ENCODE results near the gene TBCEL.

Gene TBCEL

GRCh38 chr11:121129362-121130340 is 105.7 kb downstream of the TBCEL start:
- Histone ChIP-seq H3K4me1 (ENCODE audit: control insufficient read depth in 5 of 5, insufficient read depth in 5 of 5, low read length in 5 of 5) (no peaks in the 10 kb centered on the region), H3K27me3 (ENCODE audit: control insufficient read depth in 5 of 5, insufficient read depth in 4 of 5, low read length in 5 of 5) (no peaks in the 10 kb centered on the region), H3K36me3 (ENCODE audit: control insufficient read depth in 5 of 5, insufficient read depth in 5 of 5, low read length in 5 of 5) (peaks cover 0 to 4% (median 0%) of the 10 kb centered on the region in 5 donors), H3K4me3 (ENCODE audit: low read depth in 1 of 5, low read length in 5 of 5) (no peak overlapping the region), H3K9me3 (ENCODE audit: control insufficient read depth in 5 of 5, low read length in 5 of 5) (no peaks in the 10 kb centered on the region), H3K9ac (ENCODE audit: low read length in 5 of 5) (no peak overlapping the region), H3K27ac (ENCODE audit: low read depth, low read length) (no peak overlapping the region)

- Histone ChIP-seq H3K9me3 (ENCODE audit: control insufficient read depth in 5 of 5, low read length in 5 of 5) (no peaks in the 10 kb centered on the region), H3K4me3 (ENCODE audit: low read depth in 1 of 5, low read length in 5 of 5) (no peak overlapping the region), H3K36me3 (ENCODE audit: control insufficient read depth in 5 of 5, insufficient read depth in 5 of 5, low read length in 5 of 5) (peaks cover 0 to 4% (median 0%) of the 10 kb centered on the region in 5 donors), H3K9ac (ENCODE audit: low read length in 5 of 5) (no peak overlapping the region), H3K27me3 (ENCODE audit: control insufficient read depth in 5 of 5, insufficient read depth in 4 of 5, low read length in 5 of 5) (no peaks in the 10 kb centered on the region), H3K4me1 (ENCODE audit: control insufficient read depth in 5 of 5, insufficient read depth in 5 of 5, low read length in 5 of 5) (no peaks in the 10 kb centered on the region), H3K27ac (ENCODE audit: low read depth, low read length) (no peak overlapping the region)
Observed at GRCh38 chr11:121131656-121132055, 107.8 kb downstream of the TBCEL start.

DNA sequence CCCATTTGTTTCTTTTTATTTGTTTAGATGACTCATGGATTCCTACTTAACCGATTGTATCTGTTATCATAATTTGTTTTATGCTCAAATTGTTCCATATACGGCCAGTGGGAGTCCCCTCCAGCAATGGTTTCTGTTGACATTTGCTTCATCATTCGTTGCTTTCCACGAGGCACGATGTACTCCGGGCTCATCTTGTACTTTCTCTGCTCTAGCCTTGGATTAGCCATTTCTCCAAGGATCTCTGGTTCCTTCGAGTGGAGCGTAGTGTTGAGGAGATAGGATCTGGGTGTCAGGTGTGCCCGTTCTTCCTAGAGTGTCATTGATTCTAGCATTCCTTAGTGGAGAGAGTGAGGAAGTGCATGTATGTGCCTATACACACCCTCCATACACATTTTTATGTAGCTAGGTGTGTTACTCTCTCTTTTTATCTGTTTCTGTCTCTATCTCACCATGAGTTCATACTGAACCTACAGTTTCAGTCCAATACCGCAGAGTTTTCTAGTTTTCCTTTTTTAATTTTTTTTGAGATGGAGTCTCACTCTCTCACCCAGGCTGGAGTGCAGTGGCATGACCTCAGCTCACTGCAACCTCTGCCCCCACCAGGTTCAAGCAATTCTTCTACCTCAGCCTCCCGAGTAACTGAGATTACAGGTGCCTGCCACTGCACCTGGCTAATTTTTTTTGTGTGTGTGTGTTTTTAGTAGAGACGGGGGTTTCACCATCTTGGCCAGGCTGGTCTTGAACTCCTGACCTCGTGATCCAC is 108.5 kb downstream of the TBCEL start:
- Histone ChIP-seq H3K4me3 (ENCODE audit: low read depth in 1 of 5, low read length in 5 of 5) (no peak overlapping the region), H3K27ac (ENCODE audit: low read depth, low read length) (no peak overlapping the region), H3K4me1 (ENCODE audit: control insufficient read depth in 5 of 5, insufficient read depth in 5 of 5, low read length in 5 of 5) (no peaks in the 10 kb centered on the region), H3K27me3 (ENCODE audit: control insufficient read depth in 5 of 5, insufficient read depth in 4 of 5, low read length in 5 of 5) (no peaks in the 10 kb centered on the region), H3K9ac (ENCODE audit: low read length in 5 of 5) (no peak overlapping the region), H3K9me3 (ENCODE audit: control insufficient read depth in 5 of 5, low read length in 5 of 5) (no peaks in the 10 kb centered on the region), H3K36me3 (ENCODE audit: control insufficient read depth in 5 of 5, insufficient read depth in 5 of 5, low read length in 5 of 5) (peaks cover 0 to 4% (median 0%) of the 10 kb centered on the region in 5 donors)

DNA sequence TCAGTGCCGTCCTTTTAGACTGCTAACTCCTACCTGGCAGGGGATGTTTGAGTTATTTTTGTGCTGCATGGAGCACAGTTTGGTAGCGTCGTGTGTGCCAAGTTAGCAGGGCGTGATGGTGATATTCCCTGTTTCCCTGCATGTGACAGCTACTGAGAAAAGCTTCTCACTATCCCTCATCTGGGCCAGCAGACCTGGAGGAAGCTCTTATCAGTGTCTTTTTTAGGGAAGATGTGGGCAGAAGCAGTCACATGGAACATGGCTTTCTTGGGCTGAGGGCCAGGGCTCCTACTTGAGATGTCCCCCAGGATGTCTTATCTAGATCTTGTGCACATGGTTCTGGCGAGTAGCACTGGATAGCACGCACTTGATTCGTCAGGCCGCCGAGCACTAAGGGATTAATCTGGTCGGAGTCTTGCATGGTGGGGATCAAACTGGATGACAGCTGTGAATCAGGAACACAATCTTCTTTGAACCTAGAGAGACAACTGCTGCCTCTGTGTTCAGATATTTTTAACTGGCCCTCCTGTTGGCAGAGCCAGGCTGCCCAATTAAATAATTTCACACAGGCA is 110.9 kb downstream of the TBCEL start:
- Histone ChIP-seq H3K27ac (ENCODE audit: low read depth, low read length) (no peak overlapping the region), H3K9ac (ENCODE audit: low read length in 5 of 5) (no peak overlapping the region), H3K4me3 (ENCODE audit: low read depth in 1 of 5, low read length in 5 of 5) (no peak overlapping the region), H3K4me1 (ENCODE audit: control insufficient read depth in 5 of 5, insufficient read depth in 5 of 5, low read length in 5 of 5) (no peaks in the 10 kb centered on the region), H3K9me3 (ENCODE audit: control insufficient read depth in 5 of 5, low read length in 5 of 5) (no peaks in the 10 kb centered on the region), H3K36me3 (ENCODE audit: control insufficient read depth in 5 of 5, insufficient read depth in 5 of 5, low read length in 5 of 5) (no peaks in the 10 kb centered on the region), H3K27me3 (ENCODE audit: control insufficient read depth in 5 of 5, insufficient read depth in 4 of 5, low read length in 5 of 5) (no peaks in the 10 kb centered on the region)

DNA sequence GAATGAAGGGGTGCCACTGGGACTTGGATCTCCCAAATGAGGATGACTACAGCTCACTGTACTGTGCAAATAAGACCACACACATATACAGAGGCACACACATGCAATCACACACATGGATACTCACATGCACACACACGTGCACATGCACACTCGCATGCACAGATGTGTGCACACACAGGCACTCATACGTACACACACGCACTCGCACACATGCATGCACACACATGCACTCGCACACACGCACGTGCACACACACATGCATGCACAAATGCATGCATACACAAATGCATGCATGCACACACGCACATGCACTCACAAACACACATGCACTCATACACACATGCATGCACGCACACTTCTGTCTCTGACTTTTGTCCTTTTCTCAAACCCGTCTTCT is 113.1 kb downstream of the TBCEL start:
- no peaks in the 10 kb centered on the region for H3K36me3 ChIP-seq (ENCODE audit: control insufficient read depth in 5 of 5, insufficient read depth in 5 of 5, low read length in 5 of 5)
- no peak overlapping the region for H3K9ac ChIP-seq (ENCODE audit: low read length in 5 of 5)
- no peak overlapping the region for H3K4me3 ChIP-seq (ENCODE audit: low read depth in 1 of 5, low read length in 5 of 5)
- H3K4me1 ChIP-seq (ENCODE audit: control insufficient read depth in 5 of 5, insufficient read depth in 5 of 5, low read length in 5 of 5), result no peaks in the 10 kb centered on the region
- H3K27ac ChIP-seq (ENCODE audit: low read depth, low read length), result no peak overlapping the region
- H3K27me3 ChIP-seq (ENCODE audit: control insufficient read depth in 5 of 5, insufficient read depth in 4 of 5, low read length in 5 of 5), result no peaks in the 10 kb centered on the region
- H3K9me3 ChIP-seq (ENCODE audit: control insufficient read depth in 5 of 5, low read length in 5 of 5), result no peaks in the 10 kb centered on the region

- H3K27ac ChIP-seq (ENCODE audit: low read depth, low read length), result no peak overlapping the region
- no peak overlapping the region for H3K4me3 ChIP-seq (ENCODE audit: low read depth in 1 of 5, low read length in 5 of 5)
- no peaks in the 10 kb centered on the region for H3K4me1 ChIP-seq (ENCODE audit: control insufficient read depth in 5 of 5, insufficient read depth in 5 of 5, low read length in 5 of 5)
- H3K36me3 ChIP-seq (ENCODE audit: control insufficient read depth in 5 of 5, insufficient read depth in 5 of 5, low read length in 5 of 5), result no peaks in the 10 kb centered on the region
- H3K9ac ChIP-seq (ENCODE audit: low read length in 5 of 5), result no peak overlapping the region
- no peaks in the 10 kb centered on the region for H3K27me3 ChIP-seq (ENCODE audit: control insufficient read depth in 5 of 5, insufficient read depth in 4 of 5, low read length in 5 of 5)
- no peaks in the 10 kb centered on the region for H3K9me3 ChIP-seq (ENCODE audit: control insufficient read depth in 5 of 5, low read length in 5 of 5)
Observed at GRCh38 chr11:121138259-121138658, 114.4 kb downstream of the TBCEL start.

- Histone ChIP-seq H3K27ac (ENCODE audit: low read depth, low read length) (no peak overlapping the region), H3K36me3 (ENCODE audit: control insufficient read depth in 5 of 5, insufficient read depth in 5 of 5, low read length in 5 of 5) (no peaks in the 10 kb centered on the region), H3K4me3 (ENCODE audit: low read depth in 1 of 5, low read length in 5 of 5) (no peak overlapping the region), H3K4me1 (ENCODE audit: control insufficient read depth in 5 of 5, insufficient read depth in 5 of 5, low read length in 5 of 5) (no peaks in the 10 kb centered on the region), H3K9me3 (ENCODE audit: control insufficient read depth in 5 of 5, low read length in 5 of 5) (no peaks in the 10 kb centered on the region), H3K9ac (ENCODE audit: low read length in 5 of 5) (no peak overlapping the region), H3K27me3 (ENCODE audit: control insufficient read depth in 5 of 5, insufficient read depth in 4 of 5, low read length in 5 of 5) (no peaks in the 10 kb centered on the region)
Observed at GRCh38 chr11:121140369-121140768, 116.5 kb downstream of the TBCEL start.
